Lower leg skin (tissue), 4 donors: ENCODE data around the gene GNG7. TPM values are rescaled to one million over a fixed set of nuclear protein-coding genes. Genes with fewer than 3 reads are reported as not detected.
"Not testable (repeated sequence)": the region's sequence is repeated elsewhere in the genome, so short reads cannot be mapped to it uniquely, and the experiment has no call there.

Source experiments
- DNase-seq, 2 donors: peaks; one replicate each; pipeline ENCODE4 v3.0.0-alpha.2; 2019; ENCODE audit warnings: low spot score in 2 of 2
- H3K4me3 ChIP-seq: fragments of 200-600 bp; sonication (generic); 2 replicates; pipeline ENCODE4 v1.5.1; 2017; ENCODE audit warnings: mild to moderate bottlenecking, low read depth; ENCODE audit not compliant: poor library complexity, severe bottlenecking
- CTCF ChIP-seq, 3 donors: fragments of 450-650 bp; IDR thresholded peaks; one replicate each; pipeline ENCODE4 v1.5.1; 2016; ENCODE audit warnings: antibody characterized with exemption in 3 of 3, mild to moderate bottlenecking in 3 of 3, moderate library complexity in 2 of 3
- POLR2A ChIP-seq, 2 donors: fragments of 450-650 bp; IDR thresholded peaks; one replicate each; pipeline ENCODE4 v1.6.1; 2016 to 2017; ENCODE audit warnings: antibody characterized with exemption in 2 of 2, mild to moderate bottlenecking in 1 of 2, moderate library complexity in 1 of 2
- WGBS, 2 donors: methylation state at CpG; one replicate each; pipeline ENCODE4 v1.1.5; 2018; 5-methylcytosine and 5-hydroxymethylcytosine counted together
- intact Hi-C: fragments of 100-400 bp; cut with DNase I; formaldehyde crosslinking; loops from one replicate; pipeline ENCODE4 v1.15.0; 2023; ENCODE audit warnings: low total_unique reads
- total RNA-seq, 4 donors: library from RNA; depleted of rRNA; stranded (reverse); fragments of >200 nt; gene quantifications; one replicate each; pipeline ENCODE4 v1.1.0, GENCODE V29; 2016

GNG7 gene
- total RNA-seq, 4 donors from 2014 or later = 0.59 to 3.4 (median 2.4) TPM

- DNase-seq = no peak
- WGBS, 2 donors = 84 to 90% methylated on average over 9 of the region's 9 CpGs
- H3K4me3 ChIP-seq = no peak overlapping the region
- intact Hi-C loops = loop anchor here (10.0 kb wide), 1 partner anchor 218 kb away; no protein-coding TSS in a partner anchor
- TF ChIP-seq CTCF (IDR thresholded peaks at IDR 0.05) = no peak
- TF ChIP-seq POLR2A (IDR thresholded peaks at IDR 0.05) = no peak
Observed at GRCh38 chr19:2656533-2656932, 46.0 kb downstream of the GNG7 start.

GRCh38 chr19:2653710-2654707 is 48.5 kb downstream of the GNG7 start:
- no peak for DNase-seq
- TF ChIP-seq POLR2A (IDR thresholded peaks at IDR 0.05) = no peak
- TF ChIP-seq CTCF (IDR thresholded peaks at IDR 0.05) = no peak
- WGBS, 2 donors = 27 to 31% methylated on average over 29 of the region's 29 CpGs
- H3K4me3 ChIP-seq = no peak overlapping the region
- intact Hi-C loops = loop anchor here (5.0 to 10.0 kb wide), 2 partner anchors 98 to 221 kb away; no protein-coding TSS in a partner anchor

- intact Hi-C loops = loop anchor here (5.0 to 10.0 kb wide), 2 partner anchors 99 to 222 kb away; no protein-coding TSS in a partner anchor
- H3K4me3 ChIP-seq = no peak overlapping the region
- 76 to 81% methylated on average over 9 of the region's 9 CpGs for WGBS, 2 donors
- DNase-seq = no peak
- no peak for TF ChIP-seq CTCF (IDR thresholded peaks at IDR 0.05)
- TF ChIP-seq POLR2A (IDR thresholded peaks at IDR 0.05) = no peak
Observed at GRCh38 chr19:2653218-2653617, 49.3 kb downstream of the GNG7 start.

- intact Hi-C loops = loop anchor here (5.0 to 10.0 kb wide), 2 partner anchors 100 to 222 kb away; no protein-coding TSS in a partner anchor
- no peak for DNase-seq
- 86 to 89% methylated on average over 8 of the region's 8 CpGs for WGBS, 2 donors
- no peak overlapping the region for H3K4me3 ChIP-seq
- TF ChIP-seq CTCF (IDR thresholded peaks at IDR 0.05) (no peak), POLR2A (IDR thresholded peaks at IDR 0.05) (no peak)
Observed at GRCh38 chr19:2652504-2653099, 49.9 kb downstream of the GNG7 start.

- H3K4me3 ChIP-seq, DNase-seq: not testable (repeated sequence)
- WGBS, 2 donors = 73 to 84% methylated on average over 7 of the region's 7 CpGs
- intact Hi-C loops = loop anchor here (5.0 to 10.0 kb wide), 2 partner anchors 101 to 224 kb away; no protein-coding TSS in a partner anchor
Observed at GRCh38 chr19:2651002-2651733, 51.3 kb downstream of the GNG7 start.
